Inflammatory macrophage treated with lipopolysaccharide for 1 hour (primary cell): ENCODE measurements around the gene GNB1L.

Experiments used
- DNase-seq, 2 donors: peaks; one replicate each; pipeline ENCODE4 v3.0.0-alpha.2; 2020 to 2022

GNB1L gene

GRCh38 chr22:19859861-19860510, 5.3 kb upstream of the GNB1L start:
- DNase-seq: no peak

- DNase-seq: no peak
These were observed 2.7 kb upstream of the GNB1L start for GRCh38 chr22:19857382-19857781.

GRCh38 chr22:19855504-19856409, 1.1 kb upstream of the GNB1L start:
- DNase-seq: peak in 1 of 2 donors; percentile 29

- DNase-seq: no peak
These were observed 546 bp downstream of the GNB1L start for GRCh38 chr22:19853879-19854777.

GRCh38 chr22:19853058-19853878, 1.4 kb downstream of the GNB1L start:
- no peak for DNase-seq

GRCh38 chr22:19852177-19852781, 2.4 kb downstream of the GNB1L start:
- DNase-seq: no peak

- DNase-seq: no peak
These were observed 3.1 kb downstream of the GNB1L start for GRCh38 chr22:19851291-19852176.

GRCh38 chr22:19850763-19851109, 3.9 kb downstream of the GNB1L start:
- DNase-seq: no peak

GRCh38 chr22:19849835-19850762, 4.6 kb downstream of the GNB1L start:
- no peak for DNase-seq

GRCh38 chr22:19848298-19849224, 6.1 kb downstream of the GNB1L start:
- DNase-seq: no peak

- no peak for DNase-seq
These were observed 7.4 kb downstream of the GNB1L start for GRCh38 chr22:19847345-19847632.

- DNase-seq: no peak
These were observed 7.9 kb downstream of the GNB1L start for GRCh38 chr22:19846620-19847344.

- no peak for DNase-seq
These were observed 9.5 kb downstream of the GNB1L start for GRCh38 chr22:19845054-19845722.

GRCh38 chr22:19844377-19845053, 10.2 kb downstream of the GNB1L start:
- peak; percentile 62 to 66 for DNase-seq

- no peak for DNase-seq
These were observed 10.8 kb downstream of the GNB1L start for GRCh38 chr22:19843857-19844376.

- no peak for DNase-seq
These were observed 11.4 kb downstream of the GNB1L start for GRCh38 chr22:19843107-19843856.
